GF-D8 (cell line): ENCODE results near the gene NSD1.
"Not testable (repeated sequence)": the region's sequence is repeated elsewhere in the genome, so short reads cannot be mapped to it uniquely, and the experiment has no call there.

Experiments
- DNase-seq: peaks from one replicate; lab custom pipeline; 2025; lab: John Stamatoyannopoulos, UW

The NSD1 gene

GRCh38 chr5:177231479-177232250, 98.1 kb downstream of the NSD1 start:
- DNase-seq, result no peak

GRCh38 chr5:177232358-177232757, 98.8 kb downstream of the NSD1 start:
- no peak for DNase-seq

GRCh38 chr5:177232761-177233160, 99.2 kb downstream of the NSD1 start:
- DNase-seq, result no peak

- no peak for DNase-seq
Observed at GRCh38 chr5:177233206-177233605, 99.6 kb downstream of the NSD1 start.

- no peak for DNase-seq
Observed at GRCh38 chr5:177233802-177234201, 100.2 kb downstream of the NSD1 start.

- DNase-seq, result no peak
Observed at GRCh38 chr5:177234841-177235240, 101.3 kb downstream of the NSD1 start.

- DNase-seq, result no peak
Observed at GRCh38 chr5:177241768-177242167, 108.2 kb downstream of the NSD1 start.

- DNase-seq, result no peak
Observed at GRCh38 chr5:177242304-177242703, 108.7 kb downstream of the NSD1 start.

- DNase-seq, result no peak
Observed at GRCh38 chr5:177249761-177250537, 116.4 kb downstream of the NSD1 start.

- no peak for DNase-seq
Observed at GRCh38 chr5:177253252-177253651, 119.7 kb downstream of the NSD1 start.

- no peak for DNase-seq
Observed at GRCh38 chr5:177256296-177256695, 122.7 kb downstream of the NSD1 start.

- DNase-seq, result not testable (repeated sequence)
Observed at GRCh38 chr5:177258711-177259110, 125.1 kb downstream of the NSD1 start.

GRCh38 chr5:177260961-177261360, 127.4 kb downstream of the NSD1 start:
- no peak for DNase-seq

GRCh38 chr5:177261510-177261909, 127.9 kb downstream of the NSD1 start:
- no peak for DNase-seq

- no peak for DNase-seq
Observed at GRCh38 chr5:177264178-177264577, 130.6 kb downstream of the NSD1 start.

GRCh38 chr5:177265395-177265794, 131.8 kb downstream of the NSD1 start:
- DNase-seq, result no peak

GRCh38 chr5:177269232-177269895, 135.8 kb downstream of the NSD1 start:
- no peak for DNase-seq

GRCh38 chr5:177269976-177270375, 136.4 kb downstream of the NSD1 start:
- no peak for DNase-seq

- DNase-seq, result no peak
Observed at GRCh38 chr5:177270653-177271052, 137.1 kb downstream of the NSD1 start.

- DNase-seq, result no peak
Observed at GRCh38 chr5:177271113-177271512, 137.5 kb downstream of the NSD1 start.

- DNase-seq, result no peak
Observed at GRCh38 chr5:177275883-177276282, 142.3 kb downstream of the NSD1 start.

GRCh38 chr5:177276886-177277285, 143.3 kb downstream of the NSD1 start:
- no peak for DNase-seq

- DNase-seq, result no peak
Observed at GRCh38 chr5:177288191-177288590, 154.6 kb downstream of the NSD1 start.
